GM12878 (cell line): ENCODE measurements around the gene EZH2. TPM values are rescaled to one million over a fixed set of nuclear protein-coding genes. Genes with fewer than 3 reads are reported as not detected.

Experiments
- ATAC-seq: fragments of 200-7000 bp; cut with Tn5 transposase; 3 replicates; pipeline ENCODE4 v1.9.1; 2020; ENCODE audit warnings: mild to moderate bottlenecking, moderate library complexity
- BruUV-seq: library from RNA; stranded (reverse); fragments of 400-500 nt; replicated peaks from 2 replicates; lab custom pipeline; 2021; lab: Mats Ljungman, UMichigan
- CTCF ChIA-PET: fragments of 300-600 bp; sonication (Branson Sonifier 250); formaldehyde crosslinking; extraction: SDS; loops from one replicate; lab custom pipeline; 2021; ENCODE audit warnings: inconsistent platforms; lab: Yijun Ruan, JAX
- POLR2A ChIA-PET: fragments of 350-600 bp; formaldehyde crosslinking; extraction: SDS; loops from one replicate; lab custom pipeline; 2021; ENCODE audit warnings: inconsistent platforms; lab: Charles Lee
- RAD21 ChIA-PET: fragments of 300-600 bp; sonication (Branson Sonifier 250); formaldehyde crosslinking; loops from one replicate; lab custom pipeline; 2023; ENCODE audit warnings: antibody characterized with exemption; ENCODE audit not compliant: unreplicated experiment; lab: Charles Lee
- SMC1A ChIA-PET: fragments of 300-600 bp; sonication (Branson Sonifier 250); formaldehyde crosslinking; loops from one replicate; lab custom pipeline; 2023; ENCODE audit not compliant: unreplicated experiment, uncharacterized antibody; lab: Charles Lee
- DNase-seq: peaks from one replicate; pipeline ENCODE4 v3.0.0-alpha.2; 2011; ENCODE audit warnings: low read depth, low spot score
- FAIRE-seq: peaks from 3 replicates; lab custom pipeline; 2011; peaks lifted over from hg19 to GRCh38; lab: Jason Lieb, UNC
- H2AFZ ChIP-seq: 2 replicates; pipeline ENCODE4 v1.6.0; 2011; ENCODE audit warnings: low read depth, low read length, control low read depth; ENCODE audit not compliant: control insufficient read depth
- H3K27ac ChIP-seq: 2 replicates; pipeline ENCODE4 v1.5.1; 2011; ENCODE audit warnings: control low read depth; ENCODE audit not compliant: control insufficient read depth, insufficient read depth
- H3K27me3 ChIP-seq, 2 experiments: replicated peaks in 1 of 2; 2 replicates each; pipeline versions ENCODE4 v1.6.0 to v1.6.1; 2011; ENCODE audit warnings: low read length in 1 of 2; ENCODE audit not compliant: control insufficient read depth in 2 of 2, insufficient read depth in 2 of 2
- H3K36me3 ChIP-seq, 2 experiments: 2 replicates each; pipeline ENCODE4 v1.5.1; 2011; ENCODE audit warnings: low read length in 1 of 2; ENCODE audit not compliant: control insufficient read depth in 2 of 2, insufficient read depth in 2 of 2
- H3K4me1 ChIP-seq: 2 replicates; pipeline ENCODE4 v1.6.1; 2011; ENCODE audit warnings: mild to moderate bottlenecking, low read length, moderate library complexity, mixed read lengths; ENCODE audit not compliant: control insufficient read depth, insufficient read depth
- H3K4me2 ChIP-seq: 2 replicates; pipeline ENCODE4 v1.6.0; 2011; ENCODE audit warnings: control low read depth; ENCODE audit not compliant: control insufficient read depth, insufficient read depth
- H3K4me3 ChIP-seq: fragments of 200-600 bp; sonication (generic); 2 replicates; pipeline ENCODE4 v1.5.1; 2016
- H3K79me2 ChIP-seq: 2 replicates; pipeline ENCODE4 v1.6.0; 2011; ENCODE audit warnings: low read length; ENCODE audit not compliant: control insufficient read depth, insufficient read depth
- H3K9ac ChIP-seq: 2 replicates; pipeline ENCODE4 v1.8.0; 2011; ENCODE audit warnings: low read length, control low read depth, mixed read lengths; ENCODE audit not compliant: control insufficient read depth, insufficient read depth
- H3K9me3 ChIP-seq: replicated peaks from 3 replicates; pipeline ENCODE4 v1.5.1; 2011; ENCODE audit warnings: mild to moderate bottlenecking, low read length; ENCODE audit not compliant: control insufficient read depth, insufficient read depth
- H4K20me1 ChIP-seq: 2 replicates; pipeline ENCODE4 v1.6.0; 2011; ENCODE audit not compliant: control insufficient read depth, insufficient read depth
- ATF2 ChIP-seq: IDR thresholded peaks from 2 replicates; pipeline ENCODE4 v1.6.1; 2012; ENCODE audit warnings: low read length, inconsistent platforms
- CBFB ChIP-seq: IDR thresholded peaks from 2 replicates; pipeline ENCODE4 v1.6.1; 2016; ENCODE audit warnings: antibody characterized with exemption, low read depth
- IKZF2 ChIP-seq, 2 experiments: fragments of 450-650 bp; IDR thresholded peaks; 2 replicates each; pipeline ENCODE4 v1.6.1; 2017; ENCODE audit warnings: mild to moderate bottlenecking in 2 of 2, moderate library complexity in 2 of 2
- NFXL1 ChIP-seq: fragments of 450-650 bp; IDR thresholded peaks from 2 replicates; pipeline ENCODE4 v1.6.1; 2017; ENCODE audit warnings: antibody characterized with exemption, mild to moderate bottlenecking, borderline replicate concordance
- PML ChIP-seq: IDR thresholded peaks from 2 replicates; pipeline ENCODE4 v1.6.1; 2012; ENCODE audit warnings: low read length, inconsistent platforms
- SUPT20H ChIP-seq: IDR thresholded peaks from 2 replicates; pipeline ENCODE4 v1.6.1; 2011; ENCODE audit warnings: low read depth, mild to moderate bottlenecking, low read length, moderate library complexity, borderline replicate concordance; ENCODE audit not compliant: control insufficient read depth
- SUZ12 ChIP-seq: fragments of 200-600 bp; sonication (generic); IDR thresholded peaks from one replicate; pipeline ENCODE4 v1.6.1; 2018; ENCODE audit warnings: antibody characterized with exemption, mild to moderate bottlenecking; ENCODE audit not compliant: unreplicated experiment
- YBX1 ChIP-seq: fragments of 450-650 bp; IDR thresholded peaks from 2 replicates; pipeline ENCODE4 v1.6.1; 2016; ENCODE audit warnings: antibody characterized with exemption
- WGBS: methylation state at CpG from one replicate; pipeline ENCODE4 v1.1.6; 2016; ENCODE audit warnings: low lambda C conversion rate; ENCODE audit not compliant: insufficient replicate concordance, insufficient coverage; ENCODE audit errors: missing lambda C conversion rate; 5-methylcytosine and 5-hydroxymethylcytosine counted together
- in situ Hi-C: fragments of 300-500 bp; cut with MboI; formaldehyde crosslinking; loops from 9 replicates; pipeline ENCODE4 v1.14.3; 2018; ENCODE audit warnings: mixed read lengths
- intact Hi-C: fragments of 100-400 bp; cut with micrococcal nuclease; formaldehyde crosslinking; loops from one replicate; pipeline ENCODE4 v1.14.2; 2022; ENCODE audit not compliant: unreplicated experiment
- polyA plus RNA-seq, 11 experiments: library from polyadenylated mRNA; depleted of rRNA in 4 of 11; unstranded in 6 of 11; stranded (reverse) in 5 of 11; fragments of >200 nt; fragmentation: Nextera tagmentation in 4 of 11; fragmentation: Illumina TruSeq in 1 of 11; extraction: Ambion mirVana in 4 of 11; extraction: Trizol in 1 of 11; gene quantifications; 1 replicate in 1 of 11; 2 replicates in 10 of 11; pipeline versions ENCODE4 v1.2.1 to v1.2.3, GENCODE V29; 2011 to 2016; ENCODE audit warnings: inconsistent platforms in 2 of 11, missing spikeins in 2 of 11, low read depth in 1 of 11
- total RNA-seq, 4 experiments: library from RNA; depleted of rRNA in 3 of 4; stranded (reverse); fragments of >200 nt in 3 of 4; fragmentation: Illumina TruSeq in 1 of 4; extraction: Trizol in 1 of 4; gene quantifications; 2 replicates each; pipeline versions ENCODE4 v1.2.1 to v1.2.3, GENCODE V29; 2013 to 2021

The EZH2 gene
- total and polyA plus RNA-seq, 10 of the 15 experiments (the other 5 are each of a cell fraction or from before 2014, with no cell fraction given): 19.4 to 69.6 (median 40.8) TPM

GRCh38 chr7:148802101-148802493 is 82.0 kb downstream of the EZH2 start (continued):
- TF ChIP-seq ATF2: no peak
- TF ChIP-seq CBFB: no peak
- no peak for TF ChIP-seq NFXL1
- TF ChIP-seq SUZ12: no peak
- no peak for TF ChIP-seq PML
- no peak for TF ChIP-seq SUPT20H
- no peak for TF ChIP-seq IKZF2 (IDR thresholded peaks at IDR 0.05)

GRCh38 chr7:148800677-148801076 is 83.4 kb downstream of the EZH2 start:
- H3K4me1 ChIP-seq: no peaks in the 10 kb centered on the region
- ChIA-PET CTCF (no interaction called here), SMC1A (no interaction called here), POLR2A (no interaction called here), RAD21 (no interaction called here)
- H2AFZ ChIP-seq: no peak overlapping the region
- BruUV-seq: no TSS peak
- 95% methylated on average over 13 of the region's 13 CpGs for WGBS
- FAIRE-seq (no peak), DNase-seq (no peak), ATAC-seq (no peak)
- peaks cover 18 to 28% of the 10 kb centered on the region in 2 experiments for H3K36me3 ChIP-seq
- H3K4me3 ChIP-seq: no peak overlapping the region
- H4K20me1 ChIP-seq: no peaks in the 10 kb centered on the region
- no peaks in the 10 kb centered on the region for H3K9me3 ChIP-seq
- H3K27me3 ChIP-seq: no peaks in the 10 kb centered on the region
- no peak for TF ChIP-seq YBX1
- no peak for TF ChIP-seq NFXL1
- H3K79me2 ChIP-seq: no peaks in the 10 kb centered on the region
- H3K9ac ChIP-seq: no peak overlapping the region
- in situ Hi-C loops: no loop called here
- intact Hi-C loops: loop anchor here (10.0 kb wide), 1 partner anchor 164 kb away; no protein-coding TSS in a partner anchor
- H3K27ac ChIP-seq: no peak overlapping the region
- no peak overlapping the region for H3K4me2 ChIP-seq
